H4 (cell line): ENCODE data around the gene GPC5. TPM values are rescaled to one million over a fixed set of nuclear protein-coding genes. Genes with fewer than 3 reads are reported as not detected.
"Not testable (repeated sequence)": the region's sequence is repeated elsewhere in the genome, so short reads cannot be mapped to it uniquely, and the experiment has no call there.

Experiments used
- DNase-seq: peaks from one replicate; pipeline ENCODE4 v3.0.0-alpha.2; 2015; ENCODE audit warnings: low spot score
- total RNA-seq: library from RNA; depleted of rRNA; stranded (reverse); fragments of >200 nt; shearing (Covaris generic); gene quantifications from 2 replicates; pipeline ENCODE4 v1.2.3, GENCODE V29; 2014; rRNA removed

GPC5 gene
- 1.0 and 1.5 TPM in 2 replicates for total RNA-seq

DNA sequence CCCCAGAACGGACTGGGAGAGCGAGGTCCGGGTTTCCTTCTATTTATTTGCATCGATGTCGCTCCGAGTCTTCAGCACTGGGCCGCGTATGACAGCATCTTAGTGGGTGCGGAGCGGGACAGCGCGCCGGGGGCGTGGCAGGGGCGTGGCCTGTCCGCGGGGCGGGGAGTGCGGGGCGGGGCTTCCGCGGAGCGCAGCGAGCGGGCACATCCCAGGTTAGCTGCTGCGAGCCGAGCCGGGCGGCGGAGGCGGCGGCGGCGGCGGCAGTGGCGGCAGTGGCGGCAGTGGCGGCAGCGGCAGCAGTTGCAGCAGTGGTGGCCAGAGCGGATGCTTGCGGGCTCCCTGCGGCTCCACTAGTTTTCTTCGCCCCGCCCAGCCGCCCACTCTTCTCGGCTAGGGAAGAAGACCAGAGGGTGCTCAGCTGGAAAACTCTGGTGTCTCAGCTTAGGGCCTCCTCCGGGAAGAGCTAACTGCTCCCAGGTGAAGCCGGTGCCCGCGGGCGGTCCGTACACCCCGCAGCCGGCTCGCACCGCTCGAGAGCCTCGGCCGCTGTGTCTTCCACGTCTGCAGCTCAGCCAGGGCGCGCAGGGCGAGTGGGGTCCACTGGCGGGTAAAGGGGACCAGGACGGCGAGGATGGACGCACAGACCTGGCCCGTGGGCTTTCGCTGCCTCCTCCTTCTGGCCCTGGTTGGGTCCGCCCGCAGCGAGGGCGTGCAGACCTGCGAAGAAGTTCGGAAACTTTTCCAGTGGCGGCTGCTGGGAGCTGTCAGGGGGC, at the start of gene GPC5:
GPC5 (plus strand) TSS at position 209 of the 776 bp plus-strand sequence.
- peak; percentile 33 for DNase-seq

DNA sequence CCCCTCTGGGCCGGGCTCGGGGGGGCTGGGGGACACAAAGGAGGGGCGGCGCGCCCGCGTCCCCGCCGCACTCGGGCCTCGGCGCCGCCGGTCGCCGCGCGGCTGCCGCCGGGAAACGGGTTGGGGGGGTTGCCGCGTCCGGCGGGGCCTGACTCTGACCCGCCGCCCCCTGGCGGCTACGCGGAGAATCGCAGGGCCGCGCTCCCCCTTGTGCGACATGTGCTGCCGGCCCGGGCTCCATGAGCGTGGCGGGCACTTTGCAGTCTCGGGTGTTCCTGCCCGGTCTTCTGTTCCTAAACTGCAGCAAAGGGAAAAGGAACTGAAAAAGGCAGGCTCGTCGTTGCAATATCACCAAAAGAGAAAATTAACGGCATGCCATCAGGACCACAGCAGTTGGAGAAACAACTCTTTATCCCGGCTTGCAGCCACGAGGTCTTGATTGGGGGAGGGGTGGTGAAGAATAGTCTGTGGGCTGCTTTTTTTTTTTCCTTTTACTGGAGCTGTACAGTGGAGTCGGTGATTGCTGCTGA, 49.5 kb upstream of the GPC5 start:
- peak; percentile 56 for DNase-seq

DNA sequence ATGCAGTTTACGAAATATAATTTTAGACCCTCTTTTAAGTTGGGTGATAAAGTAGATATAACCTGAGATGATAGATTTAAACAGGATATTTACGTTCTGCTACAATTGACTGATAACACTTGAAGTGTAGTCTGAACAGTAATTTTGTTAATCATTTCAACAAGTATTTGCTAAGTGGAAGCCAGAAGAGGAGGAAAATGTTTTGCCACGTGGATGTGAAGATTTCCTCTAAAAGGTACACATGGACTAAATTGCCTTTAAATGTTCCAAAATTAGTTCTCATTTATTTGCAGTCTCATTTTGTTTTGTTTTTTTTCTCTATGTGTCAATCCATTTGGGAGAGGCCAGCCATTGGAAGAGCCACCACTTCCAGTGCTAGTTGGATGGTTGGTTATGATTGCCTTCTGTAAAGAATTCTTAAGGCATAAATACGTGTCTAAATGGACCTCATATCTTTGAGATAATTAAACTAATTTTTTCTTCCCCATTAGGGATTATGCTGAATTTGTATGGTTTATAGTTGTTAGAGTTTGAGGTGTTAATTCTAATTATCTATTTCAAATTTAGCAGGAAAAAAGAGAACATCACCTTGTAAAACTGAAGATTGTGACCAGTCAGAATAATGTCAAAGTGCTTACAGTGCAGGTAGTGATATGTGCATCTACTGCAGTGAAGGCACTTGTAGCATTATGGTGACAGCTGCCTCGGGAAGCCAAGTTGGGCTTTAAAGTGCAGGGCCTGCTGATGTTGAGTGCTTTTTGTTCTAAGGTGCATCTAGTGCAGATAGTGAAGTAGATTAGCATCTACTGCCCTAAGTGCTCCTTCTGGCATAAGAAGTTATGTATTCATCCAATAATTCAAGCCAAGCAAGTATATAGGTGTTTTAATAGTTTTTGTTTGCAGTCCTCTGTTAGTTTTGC, 48.2 kb upstream of the GPC5 start:
- no peak for DNase-seq

DNA sequence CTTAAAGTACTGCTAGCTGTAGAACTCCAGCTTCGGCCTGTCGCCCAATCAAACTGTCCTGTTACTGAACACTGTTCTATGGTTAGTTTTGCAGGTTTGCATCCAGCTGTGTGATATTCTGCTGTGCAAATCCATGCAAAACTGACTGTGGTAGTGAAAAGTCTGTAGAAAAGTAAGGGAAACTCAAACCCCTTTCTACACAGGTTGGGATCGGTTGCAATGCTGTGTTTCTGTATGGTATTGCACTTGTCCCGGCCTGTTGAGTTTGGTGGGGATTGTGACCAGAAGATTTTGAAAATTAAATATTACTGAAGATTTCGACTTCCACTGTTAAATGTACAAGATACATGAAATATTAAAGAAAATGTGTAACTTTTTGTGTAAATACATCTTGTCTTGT, 47.3 kb upstream of the GPC5 start:
- no peak for DNase-seq

DNA sequence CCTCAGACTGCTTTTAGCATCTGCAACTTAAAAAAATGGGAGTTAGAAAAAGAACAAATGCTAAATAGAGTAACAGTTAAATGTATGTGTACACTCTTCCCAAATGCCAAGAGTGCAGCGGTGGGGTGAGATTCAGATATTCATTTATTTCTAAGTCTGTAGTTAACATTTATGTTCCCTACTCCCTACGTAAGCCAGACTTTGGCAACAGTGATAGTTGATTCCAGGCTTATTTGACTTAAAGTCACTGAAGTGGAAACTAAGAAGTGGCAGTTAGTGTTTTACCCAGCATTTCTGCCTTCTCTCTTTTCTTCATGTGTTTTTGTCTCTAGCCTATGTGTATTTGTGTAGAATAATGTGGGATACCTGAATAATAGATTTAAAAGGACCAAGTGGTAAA, 46.4 kb upstream of the GPC5 start:
- no peak for DNase-seq

DNA sequence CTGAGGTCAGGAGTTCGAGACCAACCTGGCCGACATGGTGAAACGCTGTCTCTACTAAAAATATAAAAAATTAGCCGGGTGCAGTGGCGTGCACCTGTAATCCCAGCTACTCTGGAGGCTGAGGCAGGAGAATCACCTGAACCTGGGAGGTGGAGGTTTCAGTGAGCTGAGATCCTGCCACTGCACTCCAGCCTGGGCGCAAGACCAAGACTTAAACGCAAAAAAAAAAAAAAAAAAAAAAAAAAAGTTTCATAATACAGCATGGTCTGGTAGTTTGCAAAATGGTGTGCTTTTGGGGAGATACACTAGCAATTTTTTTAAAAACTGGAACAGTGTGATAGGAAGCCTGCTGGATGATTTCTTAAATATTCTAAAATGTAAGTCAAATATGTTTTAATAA, 45.5 kb upstream of the GPC5 start:
- DNase-seq = not testable (repeated sequence)

DNA sequence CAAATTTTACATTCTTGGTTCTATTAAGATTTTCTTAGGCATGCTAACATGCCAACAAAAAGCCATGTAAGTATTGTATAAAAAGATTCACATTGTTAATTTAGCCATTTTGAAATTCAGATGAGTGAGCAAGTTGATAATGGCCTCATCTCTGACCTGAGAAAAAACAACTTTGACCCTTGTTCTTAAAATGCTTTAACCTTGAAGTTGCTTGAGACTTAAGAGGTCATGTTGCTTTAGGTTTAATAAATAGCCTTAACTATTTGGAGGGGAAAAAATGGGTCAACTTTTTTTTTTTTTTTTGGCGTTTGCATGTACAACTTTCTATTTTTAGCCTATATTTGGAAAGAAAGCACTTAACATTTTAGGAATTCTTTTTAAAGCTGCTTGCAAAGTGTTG, 44.9 kb upstream of the GPC5 start:
- DNase-seq = no peak

DNA sequence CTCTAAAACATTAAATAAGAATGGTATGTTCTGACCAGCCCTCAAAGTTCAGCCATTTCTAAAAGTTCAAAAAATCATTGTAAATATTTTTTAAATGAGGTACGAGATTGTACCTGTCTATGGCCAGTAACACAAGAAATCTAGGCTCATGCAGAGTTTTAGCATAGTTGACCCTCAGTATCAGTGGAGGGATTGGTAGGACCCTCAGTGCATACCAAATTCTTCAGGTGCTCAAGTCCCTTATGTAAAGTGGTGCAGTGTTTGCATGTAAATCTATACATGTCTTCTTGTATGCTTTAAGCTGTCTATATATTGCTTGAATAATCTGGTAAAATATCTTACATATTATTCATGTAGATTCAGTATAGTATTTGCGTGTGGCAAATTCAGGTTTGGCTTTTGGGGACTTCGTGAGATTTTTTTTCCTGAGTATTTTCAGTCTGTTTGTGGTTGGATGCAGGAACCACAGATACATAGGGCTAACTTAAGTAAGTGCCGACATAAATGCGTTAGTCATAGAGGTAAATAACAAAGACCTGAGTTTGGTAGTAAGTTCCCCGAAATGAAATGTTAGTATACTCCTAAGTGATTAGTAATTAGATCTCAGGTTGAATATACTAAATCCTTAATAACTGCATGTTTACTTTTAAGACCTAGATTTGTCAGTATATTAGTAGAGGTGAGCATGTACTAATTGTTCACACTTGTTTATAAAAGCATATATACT, 43.2 kb upstream of the GPC5 start:
- no peak for DNase-seq

DNA sequence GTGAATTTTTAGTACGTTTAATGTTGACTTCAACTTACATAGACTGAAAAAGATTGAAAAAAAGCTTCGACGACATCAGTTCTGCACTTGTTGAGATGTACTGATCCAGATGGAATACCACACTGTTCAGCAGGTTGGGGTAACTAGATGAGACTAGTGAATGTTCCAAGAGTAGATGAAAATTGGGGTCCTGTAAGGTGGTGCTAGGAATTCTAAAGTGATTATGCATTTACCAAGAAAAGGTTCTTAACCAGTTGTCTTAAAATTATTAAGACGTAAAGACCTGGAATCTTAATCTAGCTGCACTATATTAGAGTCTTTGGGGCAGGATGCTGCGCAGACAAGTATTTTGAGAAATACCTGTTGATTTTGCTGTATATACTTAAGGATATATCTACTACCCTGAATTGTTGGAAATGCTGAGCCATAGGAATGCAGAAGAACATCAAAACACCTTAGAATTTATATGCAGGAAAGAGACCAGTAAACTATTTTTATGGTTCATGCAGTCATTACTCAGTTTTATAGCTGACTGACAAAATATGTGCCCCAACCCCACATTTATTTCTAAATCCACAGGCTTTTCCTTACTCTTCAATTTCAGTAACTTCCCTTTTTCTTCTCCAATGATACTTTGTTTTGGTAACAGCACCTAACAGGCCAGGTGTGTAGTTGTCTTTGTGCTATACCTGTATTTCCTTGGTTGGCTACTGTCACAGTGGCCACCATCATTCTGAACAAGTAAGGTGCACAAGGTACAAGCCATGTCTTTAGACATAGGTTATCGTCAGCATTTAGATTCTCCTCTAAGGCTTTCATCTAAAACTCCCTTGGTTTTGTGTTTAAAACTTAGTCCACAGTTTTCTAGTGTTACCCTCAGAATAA, 42.4 kb upstream of the GPC5 start:
- DNase-seq = no peak

DNA sequence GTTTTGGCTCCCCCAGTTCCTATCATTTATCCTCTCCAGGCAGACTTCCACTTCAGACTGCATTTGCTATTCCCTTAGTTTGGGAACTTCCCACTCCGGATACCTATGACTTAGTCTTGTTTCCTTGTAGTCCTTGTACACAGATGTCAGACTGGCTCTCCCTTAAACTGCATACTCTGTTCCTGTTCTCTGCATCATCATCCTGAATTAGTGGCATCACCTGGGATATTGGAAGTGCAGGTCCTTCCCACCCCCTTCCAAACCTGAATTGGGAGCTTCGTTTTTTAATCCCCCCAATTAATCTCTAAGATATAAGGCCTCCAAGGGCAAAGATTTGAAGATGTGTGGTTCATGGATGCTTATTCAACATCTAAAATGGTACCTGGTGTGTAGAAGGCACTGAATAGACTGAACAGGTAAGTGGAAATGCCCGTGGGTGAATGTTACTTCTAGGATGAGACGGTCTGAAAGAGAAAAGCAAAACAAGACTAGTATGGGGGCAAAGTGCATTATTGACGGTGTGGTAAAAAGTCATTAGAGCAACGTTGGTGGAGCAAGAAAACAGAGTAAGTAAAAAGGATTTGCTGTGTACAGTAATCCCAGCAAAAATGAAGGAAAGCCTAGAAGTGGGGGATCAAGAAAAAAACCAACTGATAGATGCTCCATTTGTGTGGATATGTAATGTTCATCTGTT, 41.4 kb upstream of the GPC5 start:
- DNase-seq = no peak

DNA sequence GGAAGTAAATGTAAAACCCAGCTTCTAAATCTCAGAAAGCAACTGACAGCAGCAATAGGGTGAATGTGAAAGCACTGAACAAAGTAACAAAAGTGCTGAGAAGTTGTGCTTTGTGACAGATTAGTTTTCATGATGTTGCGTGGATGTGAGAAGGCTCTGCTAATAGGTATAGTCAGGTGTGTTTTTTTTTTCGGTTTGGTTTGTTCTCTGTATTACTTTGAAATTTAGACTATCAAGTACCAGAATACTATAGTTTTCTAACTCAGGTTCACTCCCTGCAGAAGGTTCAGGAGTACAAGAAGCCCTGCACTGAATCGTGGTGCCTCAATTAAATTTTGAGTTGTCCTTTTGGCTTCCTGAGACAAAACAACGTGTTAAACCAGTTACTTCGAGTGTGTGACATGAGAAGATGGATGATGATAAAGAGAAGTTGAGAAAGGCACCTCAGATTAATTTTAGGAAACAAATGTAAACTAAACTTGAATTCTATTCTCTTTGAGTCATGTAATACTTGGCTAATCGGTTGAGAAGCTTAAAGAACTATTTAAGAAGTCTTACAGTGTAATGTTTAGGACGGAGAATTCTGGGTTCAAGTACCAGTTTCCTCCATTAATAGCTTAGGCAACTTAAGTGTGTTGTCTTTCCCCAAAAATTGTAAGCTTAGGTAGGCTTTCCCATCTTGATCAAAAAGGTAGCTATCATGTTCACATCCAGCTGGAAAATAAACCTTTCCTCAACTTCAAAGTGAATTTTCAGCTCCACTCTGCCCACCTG, 40.6 kb upstream of the GPC5 start:
- no peak for DNase-seq

DNA sequence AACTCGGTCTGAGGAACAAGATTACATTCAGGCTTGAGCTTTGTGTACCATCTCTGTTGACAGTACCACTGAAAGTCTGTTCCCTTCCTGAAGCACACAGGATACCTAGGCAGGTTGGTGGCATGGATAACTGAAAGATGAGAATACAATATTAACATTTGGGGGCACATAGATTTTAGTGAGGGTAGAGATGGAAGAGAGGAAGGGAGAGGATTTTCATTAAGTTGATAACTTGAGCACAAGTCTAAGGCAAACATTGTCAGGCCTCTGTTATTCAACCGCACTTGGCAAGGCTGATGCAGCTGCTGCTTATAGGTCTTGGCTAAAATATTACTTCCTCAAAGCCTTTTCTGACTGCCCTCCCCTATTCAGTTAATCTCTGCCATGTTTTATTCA, 40.0 kb upstream of the GPC5 start:
- DNase-seq = no peak

DNA sequence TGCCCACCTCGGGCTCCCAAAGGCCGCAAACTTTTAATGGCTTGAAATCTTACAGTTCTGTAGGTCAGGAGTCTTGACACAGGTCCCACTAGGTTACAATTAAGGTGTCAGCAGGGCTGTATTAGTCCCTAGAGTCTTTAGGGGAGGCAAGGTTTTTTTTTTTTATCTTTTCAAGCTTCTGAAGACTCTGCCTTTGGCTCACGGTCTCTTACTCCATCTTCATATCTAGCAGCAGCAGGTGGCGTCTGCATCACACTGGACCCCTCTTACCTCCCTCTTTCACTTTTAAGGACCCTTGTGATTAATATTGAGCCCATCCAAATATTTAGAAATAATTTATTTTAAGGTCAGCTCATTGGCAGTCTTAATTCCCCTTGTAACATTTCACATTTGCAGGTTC, 39.3 kb upstream of the GPC5 start:
- no peak for DNase-seq

DNA sequence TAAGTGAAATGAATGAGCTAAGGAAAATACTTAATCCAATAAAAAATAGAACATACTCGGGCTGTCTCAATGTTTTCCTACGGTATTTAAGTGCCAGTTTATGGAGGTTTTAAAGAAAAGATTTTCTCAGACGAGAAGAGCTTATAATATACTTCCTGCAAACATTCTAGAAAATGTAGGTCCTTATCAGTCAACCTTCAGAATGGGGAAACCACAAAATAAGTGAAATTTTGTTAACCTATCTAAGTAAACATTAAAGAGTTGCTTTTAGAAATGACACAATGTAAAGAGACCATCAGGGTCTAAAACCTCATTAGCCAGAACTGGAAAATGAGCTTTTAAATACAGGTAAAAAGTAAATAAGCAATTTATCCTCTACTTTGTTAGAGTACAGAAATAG, 38.8 kb upstream of the GPC5 start:
- no peak for DNase-seq

DNA sequence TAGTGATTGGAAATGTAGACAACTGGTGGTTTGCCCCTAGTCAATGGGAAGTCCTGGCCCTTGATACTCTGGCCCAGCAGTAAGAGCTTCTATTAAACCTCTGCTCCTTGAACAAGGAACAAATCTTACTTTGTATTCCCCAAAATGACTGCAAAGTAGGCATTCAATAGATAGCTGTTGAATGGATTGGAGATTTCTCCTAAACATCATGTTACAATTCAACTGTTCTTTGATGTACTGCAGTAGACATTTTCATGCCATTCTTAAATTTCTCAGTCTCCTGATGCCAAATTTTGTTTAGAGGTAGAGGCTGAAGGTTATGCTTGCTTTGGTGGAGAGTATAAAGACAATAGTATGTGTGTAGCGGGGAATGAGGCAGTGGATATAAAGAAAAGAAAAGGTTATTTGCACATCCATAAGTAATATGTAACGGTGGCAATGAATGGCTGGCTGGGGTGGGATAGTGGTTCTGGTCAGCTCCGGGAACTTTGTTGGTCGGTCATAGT, 38.1 kb upstream of the GPC5 start:
- DNase-seq = no peak

DNA sequence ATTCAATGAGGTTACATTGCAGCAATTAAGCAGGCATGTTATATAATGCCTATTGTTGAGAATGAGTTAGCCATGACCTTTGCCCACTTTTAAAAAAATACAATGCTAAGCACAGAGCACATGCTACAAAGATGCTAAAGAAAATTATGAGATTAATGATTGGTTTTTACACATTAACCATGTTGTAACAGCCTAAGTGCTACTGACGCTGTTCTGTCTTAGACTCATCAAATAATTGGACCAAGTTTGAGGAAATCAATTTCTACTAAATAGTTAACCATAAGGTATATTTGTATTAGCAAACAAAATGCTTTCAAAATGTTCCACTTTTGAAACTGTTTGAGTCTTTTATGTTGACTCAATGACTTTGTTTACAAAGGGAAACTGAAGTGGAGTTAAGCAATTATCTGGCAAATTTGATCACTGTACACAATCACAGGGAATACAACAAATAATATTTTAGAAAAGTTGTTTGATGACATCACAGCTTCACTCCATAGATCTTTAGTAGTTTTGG, 36.6 kb upstream of the GPC5 start:
- DNase-seq = no peak

DNA sequence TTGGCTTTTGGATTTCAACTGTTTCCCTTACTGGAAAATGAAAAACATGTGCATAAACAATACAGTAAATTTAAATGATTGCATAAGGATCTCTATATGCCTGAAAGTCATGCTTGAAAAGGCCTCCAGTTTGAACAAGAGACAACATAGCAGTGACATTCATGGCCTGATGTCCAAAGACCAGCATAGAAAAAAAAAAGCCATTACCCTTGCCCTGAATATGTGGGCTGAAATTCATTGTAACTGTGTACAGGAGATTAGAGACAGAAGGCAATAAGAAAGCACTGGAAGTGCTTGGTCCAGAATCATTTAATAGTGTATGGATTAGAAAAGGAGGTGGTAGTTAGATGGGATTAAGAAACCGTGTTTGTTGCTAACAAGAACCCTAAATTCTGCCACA, 35.5 kb upstream of the GPC5 start:
- DNase-seq = no peak

DNA sequence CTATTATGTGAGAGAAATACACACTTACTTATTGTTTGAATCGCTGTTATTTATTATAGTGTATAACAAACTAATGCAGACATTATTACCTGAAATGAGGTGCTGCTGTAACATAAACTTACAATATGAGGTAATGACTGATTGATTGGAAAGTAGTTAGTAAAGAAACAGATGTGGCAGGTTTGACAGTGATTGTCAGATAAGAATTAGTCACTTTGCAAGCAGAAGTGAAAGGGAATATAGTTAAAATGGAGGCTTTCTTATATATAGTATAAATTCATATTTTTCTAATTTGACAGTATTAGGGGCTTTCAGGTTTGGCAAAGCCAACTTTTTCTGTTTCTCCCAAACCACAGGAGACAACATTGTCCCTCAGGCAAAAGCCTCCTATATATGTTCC, 30.3 kb upstream of the GPC5 start:
- no peak for DNase-seq
